Keratinocyte (primary cell): ENCODE measurements around the gene CMSS1. TPM values are rescaled to one million over a fixed set of nuclear protein-coding genes. Genes with fewer than 3 reads are reported as not detected.

Experiments
- DNase-seq: peaks from one replicate; pipeline ENCODE4 v3.0.0-alpha.2; 2011; ENCODE audit warnings: low read depth, missing footprints, low spot score
- FAIRE-seq: peaks from 2 replicates; lab custom pipeline; 2011; peaks lifted over from hg19 to GRCh38; lab: Jason Lieb, UNC
- H2AFZ ChIP-seq: 2 replicates; pipeline ENCODE4 v1.6.0; 2012; ENCODE audit warnings: low read length, control low read depth, inconsistent platforms; ENCODE audit not compliant: control insufficient read depth
- H3K27ac ChIP-seq: 2 replicates; pipeline ENCODE4 v1.5.1; 2011; ENCODE audit warnings: low read length; ENCODE audit not compliant: control insufficient read depth, insufficient read depth
- H3K27me3 ChIP-seq: 3 replicates; pipeline ENCODE4 v1.6.0; 2011; ENCODE audit warnings: low read length; ENCODE audit not compliant: control insufficient read depth, insufficient read depth; ENCODE audit errors: extremely low read depth
- H3K36me3 ChIP-seq, 2 experiments: 2 replicates in 1 of 2; 3 replicates in 1 of 2; pipeline ENCODE4 v1.5.1; 2011; ENCODE audit warnings: low read length in 2 of 2, mild to moderate bottlenecking in 1 of 2; ENCODE audit not compliant: control insufficient read depth in 2 of 2, insufficient read depth in 2 of 2; ENCODE audit errors: extremely low read depth in 1 of 2
- H3K4me1 ChIP-seq: 3 replicates; pipeline ENCODE4 v1.5.1; 2011; ENCODE audit warnings: low read length; ENCODE audit not compliant: control insufficient read depth, insufficient read depth; ENCODE audit errors: extremely low read depth
- H3K4me2 ChIP-seq: 3 replicates; pipeline ENCODE4 v1.6.0; 2011; ENCODE audit warnings: low read depth, low read length; ENCODE audit not compliant: control insufficient read depth, insufficient read depth; ENCODE audit errors: extremely low read depth
- H3K4me3 ChIP-seq, 3 experiments: fragments of 200-600 bp in 1 of 3; sonication (generic) in 1 of 3; 2 replicates in 2 of 3; 3 replicates in 1 of 3; pipeline ENCODE4 v1.5.1; 2011 to 2016; ENCODE audit warnings: low read length in 3 of 3, mild to moderate bottlenecking in 3 of 3, control low read depth in 2 of 3, inconsistent platforms in 1 of 3, low read depth in 1 of 3, mixed read lengths in 1 of 3, mixed run types in 1 of 3, moderate library complexity in 1 of 3; ENCODE audit not compliant: control insufficient read depth in 2 of 3, insufficient read depth in 2 of 3; ENCODE audit errors: extremely low read depth in 1 of 3
- H3K79me2 ChIP-seq: 2 replicates; pipeline ENCODE4 v1.6.0; 2012; ENCODE audit warnings: low read length; ENCODE audit not compliant: control insufficient read depth, insufficient read depth
- H3K9ac ChIP-seq: 3 replicates; pipeline ENCODE4 v1.6.0; 2011; ENCODE audit warnings: low read length; ENCODE audit not compliant: control insufficient read depth, insufficient read depth; ENCODE audit errors: extremely low read depth
- H3K9me1 ChIP-seq: 3 replicates; pipeline ENCODE4 v1.6.0; 2011; ENCODE audit warnings: low read length; ENCODE audit not compliant: control insufficient read depth, insufficient read depth; ENCODE audit errors: extremely low read depth
- H3K9me3 ChIP-seq: 2 replicates; pipeline ENCODE4 v1.5.1; 2012; ENCODE audit warnings: low read depth, low read length; ENCODE audit not compliant: control insufficient read depth
- H4K20me1 ChIP-seq: 3 replicates; pipeline ENCODE4 v1.6.0; 2011; ENCODE audit warnings: low read length; ENCODE audit not compliant: control insufficient read depth, insufficient read depth; ENCODE audit errors: extremely low read depth
- CTCF ChIP-seq, 3 experiments: IDR thresholded peaks in 1 of 3; conservative IDR thresholded peaks in 1 of 3; optimal IDR thresholded peaks in 1 of 3; 2 replicates in 2 of 3; 3 replicates in 1 of 3; pipeline versions ENCODE3 to v1.5.1; 2011; ENCODE audit warnings: low read length in 3 of 3, mild to moderate bottlenecking in 3 of 3, moderate library complexity in 2 of 3, control low read depth in 1 of 3, inconsistent platforms in 1 of 3; ENCODE audit not compliant: insufficient read depth in 2 of 3; ENCODE audit errors: extremely low read depth in 1 of 3
- EZH2 ChIP-seq: IDR thresholded peaks from one replicate; pipeline ENCODE4 v1.6.1; 2012; ENCODE audit warnings: inconsistent platforms, mild to moderate bottlenecking, low read length, moderate library complexity
- dilution Hi-C: fragments of 300-500 bp; cut with MboI; formaldehyde crosslinking; loops from one replicate; pipeline ENCODE4 v1.7.0; 2020; ENCODE audit warnings: low sequenced_read_pairs; ENCODE audit not compliant: extremely low pct_ligation_motif_present
- polyA plus RNA-seq, 5 experiments: library from polyadenylated mRNA; depleted of rRNA in 3 of 5; stranded (reverse) in 3 of 5; stranded (forward) in 1 of 5; unstranded in 1 of 5; fragments of >200 nt; gene quantifications; 1 replicate in 1 of 5; 2 replicates in 3 of 5; 3 replicates in 1 of 5; pipeline versions ENCODE4 v1.2.1 to v1.2.3, GENCODE V29; 2011 to 2012; ENCODE audit warnings: missing spikeins in 2 of 5, low read depth in 1 of 5, low replicate concordance in 1 of 5

CMSS1 gene
- polyA plus RNA-seq, 1 donor (not counting 4 experiments of a cell fraction or from before 2014, with no cell fraction given) = 37.2 TPM

- Histone ChIP-seq H2AFZ (no peak overlapping the region), H3K4me2 (no peak overlapping the region), H3K79me2 (no peaks in the 10 kb centered on the region), H3K9ac (no peak overlapping the region), H3K36me3 (no peaks in the 10 kb centered on the region), H3K9me1 (no peaks in the 10 kb centered on the region), H3K9me3 (peaks cover 5% of the 10 kb centered on the region), H3K27ac (no peak overlapping the region), H3K4me1 (no peaks in the 10 kb centered on the region), H3K4me3 (no peak overlapping the region), H4K20me1 (no peaks in the 10 kb centered on the region), H3K27me3 (no peaks in the 10 kb centered on the region)
- FAIRE-seq (no peak), DNase-seq (no peak)
- no peak for TF ChIP-seq EZH2
- TF ChIP-seq CTCF (optimal IDR thresholded peaks at IDR 0.05 in 1 of 3, IDR thresholded peaks at IDR 0.05 in 1 of 3, conservative IDR thresholded peaks at IDR 0.05 in 1 of 3; ENCODE audit: extremely low read depth in 1 of 3, insufficient read depth in 2 of 3, low read length in 3 of 3) = no peak
- dilution Hi-C loops = no loop called here
These were observed 362.2 kb downstream of the CMSS1 start for GRCh38 chr3:100179692-100180349.

- Histone ChIP-seq H3K9ac (no peak overlapping the region), H3K36me3 (no peaks in the 10 kb centered on the region), H2AFZ (no peak overlapping the region), H3K4me1 (no peaks in the 10 kb centered on the region), H3K9me1 (no peaks in the 10 kb centered on the region), H3K27me3 (no peaks in the 10 kb centered on the region), H3K9me3 (peaks cover 5% of the 10 kb centered on the region), H3K27ac (no peak overlapping the region), H3K4me2 (no peak overlapping the region), H3K4me3 (no peak overlapping the region), H3K79me2 (no peaks in the 10 kb centered on the region), H4K20me1 (no peaks in the 10 kb centered on the region)
- DNase-seq = no peak
- no peak for TF ChIP-seq CTCF (optimal IDR thresholded peaks at IDR 0.05 in 1 of 3, IDR thresholded peaks at IDR 0.05 in 1 of 3, conservative IDR thresholded peaks at IDR 0.05 in 1 of 3; ENCODE audit: extremely low read depth in 1 of 3, insufficient read depth in 2 of 3, low read length in 3 of 3)
- TF ChIP-seq EZH2 = no peak
- FAIRE-seq = no peak
- dilution Hi-C loops = no loop called here
These were observed 366.0 kb downstream of the CMSS1 start for GRCh38 chr3:100183608-100184125.
